Lung (tissue), 12 donors: ENCODE measurements around the gene PRDM15. TPM values are rescaled to one million over a fixed set of nuclear protein-coding genes. Genes with fewer than 3 reads are reported as not detected.

Source experiments
- ATAC-seq: fragments of 200-7000 bp; cut with Tn5 transposase; one replicate; pipeline ENCODE4 v1.9.1; 2020; ENCODE audit warnings: moderate number of reproducible peaks; ENCODE audit not compliant: insufficient read depth, low FRiP score
- DNase-seq, 3 donors: peaks; one replicate each; pipeline ENCODE4 v3.0.0-alpha.2; 2013 to 2017
- H3K27ac ChIP-seq, 2 donors: one replicate each; pipeline ENCODE4 v1.5.1; 2013; ENCODE audit warnings: mild to moderate bottlenecking in 2 of 2, moderate library complexity in 2 of 2, control low read depth in 1 of 2, inconsistent platforms in 1 of 2, low read depth in 1 of 2, low read length in 1 of 2
- H3K27me3 ChIP-seq, 3 donors: one replicate each; pipeline ENCODE4 v1.5.1; 2013; ENCODE audit warnings: low read length in 2 of 3; ENCODE audit not compliant: control insufficient read depth in 3 of 3, insufficient read depth in 3 of 3
- H3K36me3 ChIP-seq, 4 donors: one replicate each; pipeline ENCODE4 v1.5.1; 2013; ENCODE audit warnings: low read length in 4 of 4, mild to moderate bottlenecking in 1 of 4, moderate library complexity in 1 of 4; ENCODE audit not compliant: control insufficient read depth in 4 of 4, insufficient read depth in 4 of 4
- H3K4me1 ChIP-seq, 5 donors: one replicate each; pipeline ENCODE4 v1.5.1; 2013; ENCODE audit warnings: low read length in 5 of 5, mild to moderate bottlenecking in 2 of 5, moderate library complexity in 1 of 5; ENCODE audit not compliant: control insufficient read depth in 5 of 5, insufficient read depth in 5 of 5
- H3K4me3 ChIP-seq: one replicate; pipeline ENCODE4 v1.5.1; 2013; ENCODE audit warnings: mild to moderate bottlenecking, control low read depth, moderate library complexity
- H3K9ac ChIP-seq, 2 donors: one replicate each; pipeline ENCODE4 v1.5.1; 2013; ENCODE audit warnings: low read length in 2 of 2, control low read depth in 1 of 2; ENCODE audit not compliant: insufficient read depth in 1 of 2
- H3K9me3 ChIP-seq, 4 donors: one replicate each; pipeline ENCODE4 v1.5.1; 2013; ENCODE audit warnings: low read length in 3 of 4, mild to moderate bottlenecking in 1 of 4, moderate library complexity in 1 of 4; ENCODE audit not compliant: control insufficient read depth in 4 of 4, insufficient read depth in 3 of 4
- CTCF ChIP-seq: IDR thresholded peaks from 2 replicates; pipeline ENCODE4 v1.5.1; 2012; ENCODE audit warnings: mild to moderate bottlenecking; ENCODE audit errors: control extremely low read depth, extremely low read depth
- WGBS, 2 donors: extraction: QIAGEN DNeasy Blood & Tissue Kit; methylation state at CpG; one replicate each; pipeline ENCODE4 v1.1.7; 2013; 5-methylcytosine and 5-hydroxymethylcytosine counted together
- polyA plus RNA-seq, 2 donors: library from polyadenylated mRNA; stranded (reverse); fragments of 200-250 nt; gene quantifications; one replicate each; pipeline ENCODE4 v1.2.1, GENCODE V29; 2013
- total RNA-seq, 2 donors: library from RNA; depleted of rRNA in 1 of 2; stranded (reverse); fragments of >200 nt in 1 of 2; gene quantifications; one replicate each; pipeline ENCODE4 v1.2.1, GENCODE V29; 2014 to 2021
- donor health status: control.
- donor health status: control.
- donor health status: Bipolar disorder and iron deficiency.
- donor health status: healthy.
- donor health status: DM: yes; HTN: yes; CAD: no.

PRDM15 gene
- total and polyA plus RNA-seq, 4 donors, result 2.4 to 7.2 (median 4.1) TPM

GRCh38 chr21:41926807-41927171 is 47.6 kb upstream of the PRDM15 start:
- Histone ChIP-seq H3K4me1 (peaks cover 0 to 23% (median 20%) of the 10 kb centered on the region in 5 donors), H3K9me3 (no peaks in the 10 kb centered on the region), H3K36me3 (no peaks in the 10 kb centered on the region), H3K9ac (peak overlapping the region in 1 of 2 donors; percentile 88), H3K27ac (peak overlapping the region in 1 of 2 donors; percentile 72), H3K4me3 (no peak overlapping the region), H3K27me3 (no peaks in the 10 kb centered on the region)
- WGBS, 2 donors, result 12 to 18% methylated on average over 3 of the region's 3 CpGs
- no peak for DNase-seq
- TF ChIP-seq CTCF, result no peak
- no peak for ATAC-seq

GRCh38 chr21:41926117-41926806 is 47.1 kb upstream of the PRDM15 start:
- H3K4me1 ChIP-seq, result peaks cover 0 to 23% (median 20%) of the 10 kb centered on the region in 5 donors

GRCh38 chr21:41925767-41926116 is 46.6 kb upstream of the PRDM15 start:
- no peaks in the 10 kb centered on the region for H3K9me3 ChIP-seq
- peak overlapping the region in 1 of 2 donors; percentile 88 for H3K9ac ChIP-seq
- no peak for TF ChIP-seq CTCF
- H3K4me1 ChIP-seq, result peaks cover 4 to 21% (median 15%) of the 10 kb centered on the region in 5 donors
- ATAC-seq, result no peak
- H3K27me3 ChIP-seq, result no peaks in the 10 kb centered on the region
- H3K36me3 ChIP-seq, result peaks cover 0 to 3% (median 0%) of the 10 kb centered on the region in 4 donors
- 52 to 67% methylated on average over 4 of the region's 4 CpGs for WGBS, 2 donors
- H3K27ac ChIP-seq, result peak overlapping the region; percentile 36 to 95
- DNase-seq, result peak in 2 of 3 donors; percentile 30 to 34
- no peak overlapping the region for H3K4me3 ChIP-seq

More at GRCh38 chr21:41926117-41926806, 47.1 kb upstream of the PRDM15 start:
- Histone ChIP-seq H3K4me3 (peak overlapping the region; percentile 14), H3K27me3 (no peaks in the 10 kb centered on the region), H3K9ac (peak overlapping the region; percentile 46 to 88), H3K9me3 (no peaks in the 10 kb centered on the region), H3K36me3 (peaks cover 0 to 3% (median 0%) of the 10 kb centered on the region in 4 donors), H3K27ac (peak overlapping the region; percentile 72 to 95)
- peak; percentile 67 for ATAC-seq
- WGBS, 2 donors, result 14 to 16% methylated on average over 11 of the region's 11 CpGs
- TF ChIP-seq CTCF, result no peak
- DNase-seq, result peak; percentile 55 to 89 (median 87)
